Stimulated activated CD8-positive, alpha-beta memory T cell treated with anti-CD3 and anti-CD28 coated beads, Interleukin-7, amount 100 ng/mL, for 4 hours (primary cell): ENCODE data around the gene ARHGAP21.
"Not testable (repeated sequence)": the region's sequence is repeated elsewhere in the genome, so short reads cannot be mapped to it uniquely, and the experiment has no call there.

Source experiments
- DNase-seq, 2 donors: peaks; one replicate each; pipeline ENCODE4 v3.0.0-alpha.2; 2020; ENCODE audit warnings: low read depth in 2 of 2

ARHGAP21 gene

GRCh38 chr10:24723788-24724380 lies at the start of gene ARHGAP21:
Gene ARHGAP21 (minus strand): TSS chr10:24723887. CDS start chr10:24721899, 1,988 bp downstream.
- DNase-seq: peak in 1 of 2 donors; percentile 24

GRCh38 chr10:24771943-24772694 lies 48.4 kb upstream of the ARHGAP21 start:
- no peak for DNase-seq

GRCh38 chr10:24764991-24765390 lies 41.3 kb upstream of the ARHGAP21 start:
- not testable (repeated sequence) for DNase-seq

GRCh38 chr10:24762966-24763623 lies 39.4 kb upstream of the ARHGAP21 start:
- no peak for DNase-seq

- no peak for DNase-seq
These were observed 38.7 kb upstream of the ARHGAP21 start for GRCh38 chr10:24762161-24762924.

- DNase-seq: no peak
These were observed 36.0 kb upstream of the ARHGAP21 start for GRCh38 chr10:24759672-24760071.

- not testable (repeated sequence) for DNase-seq
These were observed 34.6 kb upstream of the ARHGAP21 start for GRCh38 chr10:24758254-24758653.

- DNase-seq: no peak
These were observed 32.6 kb upstream of the ARHGAP21 start for GRCh38 chr10:24756283-24756682.

- DNase-seq: no peak
These were observed 28.0 kb upstream of the ARHGAP21 start for GRCh38 chr10:24751716-24752115.

GRCh38 chr10:24750695-24751094 lies 27.0 kb upstream of the ARHGAP21 start:
- no peak for DNase-seq

- DNase-seq: no peak
These were observed 24.5 kb upstream of the ARHGAP21 start for GRCh38 chr10:24748214-24748613.

- DNase-seq: no peak
These were observed 21.3 kb upstream of the ARHGAP21 start for GRCh38 chr10:24744946-24745345.

GRCh38 chr10:24740714-24741113 lies 17.0 kb upstream of the ARHGAP21 start:
- no peak for DNase-seq

- no peak for DNase-seq
These were observed 13.3 kb upstream of the ARHGAP21 start for GRCh38 chr10:24737001-24737400.

GRCh38 chr10:24731942-24732341 lies 8.3 kb upstream of the ARHGAP21 start:
- DNase-seq: no peak

- no peak for DNase-seq
These were observed 7.1 kb upstream of the ARHGAP21 start for GRCh38 chr10:24730811-24731210.

- DNase-seq: no peak
These were observed 4.1 kb upstream of the ARHGAP21 start for GRCh38 chr10:24727786-24728185.

GRCh38 chr10:24726626-24727025 lies 2.9 kb upstream of the ARHGAP21 start:
- DNase-seq: no peak

GRCh38 chr10:24726029-24726428 lies 2.3 kb upstream of the ARHGAP21 start:
- not testable (repeated sequence) for DNase-seq

- peak; percentile 93 for DNase-seq
These were observed 918 bp upstream of the ARHGAP21 start for GRCh38 chr10:24724381-24725228.

- peak in 1 of 2 donors; percentile 3 for DNase-seq
These were observed 300 bp downstream of the ARHGAP21 start for GRCh38 chr10:24723386-24723787.
